ENCODE results near the gene TTLL4. TPM values are rescaled to one million over a fixed set of nuclear protein-coding genes. Genes with fewer than 3 reads are reported as not detected.

Gene TTLL4
- total RNA-seq, 1 donor from 2014 or later = 36.0 TPM

- H3K9me3 Mint-ChIP-seq = no peaks in the 10 kb centered on the region
Measured at GRCh38 chr2:218746960-218747359, 36.3 kb downstream of the TTLL4 start.

GRCh38 chr2:218748741-218749441 lies 38.3 kb downstream of the TTLL4 start:
- DNase-seq (no peak), ATAC-seq (ENCODE audit: low read depth) (no peak)
- H3K9me3 Mint-ChIP-seq = no peaks in the 10 kb centered on the region
- POLR2A ChIA-PET = interaction anchor here (0.7 kb wide), 1 partner anchor 10 kb away, joined by 7 read pairs; no protein-coding TSS in a partner anchor
- H3K4me3 Mint-ChIP-seq = no peak overlapping the region
- no peaks in the 10 kb centered on the region for H3K4me1 Mint-ChIP-seq
- CTCF ChIA-PET = no interaction called here
- peaks cover 92% of the 10 kb centered on the region for H3K36me3 Mint-ChIP-seq (ENCODE audit: low read depth)
- no peaks in the 10 kb centered on the region for H3K27me3 Mint-ChIP-seq
- intact Hi-C loops (cut with micrococcal nuclease) = no loop called here
- TF ChIP-seq CTCF (IDR thresholded peaks at IDR 0.05) = no peak
- H3K27ac Mint-ChIP-seq = no peak overlapping the region

More at GRCh38 chr2:218746960-218747359, 36.3 kb downstream of the TTLL4 start:
- POLR2A ChIA-PET = no interaction called here
- Mint-ChIP-seq H3K27ac (no peak overlapping the region), H3K4me3 (no peak overlapping the region), H3K4me1 (no peaks in the 10 kb centered on the region), H3K36me3 (ENCODE audit: low read depth) (peaks cover 82% of the 10 kb centered on the region), H3K27me3 (no peaks in the 10 kb centered on the region)
- intact Hi-C loops (cut with micrococcal nuclease) = no loop called here
- TF ChIP-seq CTCF (IDR thresholded peaks at IDR 0.05) = no peak
- no peak for DNase-seq
- ATAC-seq (ENCODE audit: low read depth) = no peak
- CTCF ChIA-PET = no interaction called here

- POLR2A ChIA-PET = no interaction called here
- CTCF ChIA-PET = no interaction called here
- ATAC-seq (ENCODE audit: low read depth) (no peak), DNase-seq (no peak)
- Mint-ChIP-seq H3K4me1 (no peaks in the 10 kb centered on the region), H3K27ac (no peak overlapping the region), H3K9me3 (no peaks in the 10 kb centered on the region), H3K36me3 (ENCODE audit: low read depth) (peaks cover 70% of the 10 kb centered on the region), H3K27me3 (no peaks in the 10 kb centered on the region), H3K4me3 (no peak overlapping the region)
- intact Hi-C loops (cut with micrococcal nuclease) = no loop called here
- TF ChIP-seq CTCF (IDR thresholded peaks at IDR 0.05) = no peak
Measured at GRCh38 chr2:218754201-218754600, 43.6 kb downstream of the TTLL4 start.

- no peak overlapping the region for H3K4me3 Mint-ChIP-seq
- CTCF ChIA-PET = no interaction called here
Measured at GRCh38 chr2:218754781-218755180, 44.1 kb downstream of the TTLL4 start.

GRCh38 chr2:218755198-218755566 lies 44.5 kb downstream of the TTLL4 start:
- Mint-ChIP-seq H3K27ac (no peak overlapping the region), H3K27me3 (no peaks in the 10 kb centered on the region), H3K36me3 (ENCODE audit: low read depth) (peaks cover 60% of the 10 kb centered on the region), H3K4me1 (no peaks in the 10 kb centered on the region), H3K4me3 (no peak overlapping the region), H3K9me3 (no peaks in the 10 kb centered on the region)
- DNase-seq (no peak), ATAC-seq (ENCODE audit: low read depth) (no peak)
- no peak for TF ChIP-seq CTCF (IDR thresholded peaks at IDR 0.05)
- ChIA-PET CTCF (no interaction called here), POLR2A (no interaction called here)
- intact Hi-C loops (cut with micrococcal nuclease) = no loop called here

More at GRCh38 chr2:218754781-218755180, 44.1 kb downstream of the TTLL4 start:
- no peak for TF ChIP-seq CTCF (IDR thresholded peaks at IDR 0.05)
- no peak for ATAC-seq (ENCODE audit: low read depth)
- Mint-ChIP-seq H3K9me3 (no peaks in the 10 kb centered on the region), H3K36me3 (ENCODE audit: low read depth) (peaks cover 64% of the 10 kb centered on the region), H3K27ac (no peak overlapping the region), H3K4me1 (no peaks in the 10 kb centered on the region), H3K27me3 (no peaks in the 10 kb centered on the region)
- intact Hi-C loops (cut with micrococcal nuclease) = no loop called here
- DNase-seq = no peak
- POLR2A ChIA-PET = no interaction called here

Measured in activated B cell treated with CpG ODN at 0.5 μM for 24 hours (primary cell).